Endodermal cell (in vitro differentiated cells): ENCODE data around the gene MAN2B2. TPM values are rescaled to one million over a fixed set of nuclear protein-coding genes. Genes with fewer than 3 reads are reported as not detected.
A peak's percentile ranks its signal among the peaks of the same experiment; 100 is the strongest.

Source experiments
- DNase-seq: peaks from one replicate; pipeline ENCODE4 v3.0.0-alpha.2; 2017
- H3K27ac ChIP-seq: 2 replicates; pipeline ENCODE4 v1.5.1; 2013; ENCODE audit warnings: mild to moderate bottlenecking, low read depth, low read length, moderate library complexity
- H3K27me3 ChIP-seq: 2 replicates; pipeline ENCODE4 v1.6.1; 2013; ENCODE audit warnings: mild to moderate bottlenecking, low read length, moderate library complexity; ENCODE audit not compliant: insufficient read depth, control insufficient read depth, poor library complexity, severe bottlenecking
- H3K36me3 ChIP-seq: 2 replicates; pipeline ENCODE4 v1.7.0; 2013; ENCODE audit warnings: mild to moderate bottlenecking, low read length, moderate library complexity; ENCODE audit not compliant: control insufficient read depth, insufficient read depth
- H3K4me1 ChIP-seq: one replicate; pipeline ENCODE4 v1.7.0; 2013; ENCODE audit warnings: low read length; ENCODE audit not compliant: control insufficient read depth, insufficient read depth
- H3K4me3 ChIP-seq: 2 replicates; pipeline ENCODE4 v1.5.1; 2013; ENCODE audit warnings: mild to moderate bottlenecking, low read length, moderate library complexity
- H3K9ac ChIP-seq: 2 replicates; pipeline ENCODE4 v1.6.1; 2013; ENCODE audit warnings: mild to moderate bottlenecking, low read length, moderate library complexity; ENCODE audit not compliant: poor library complexity, severe bottlenecking; ENCODE audit errors: extremely low read depth
- H3K9me3 ChIP-seq: 2 replicates; pipeline ENCODE4 v1.6.1; 2013; ENCODE audit warnings: mild to moderate bottlenecking, low read length, moderate library complexity; ENCODE audit not compliant: control insufficient read depth
- H3K27ac Mint-ChIP-seq: 2 replicates; pipeline ENCODE4 v1.8.0; 2020; ENCODE audit warnings: mixed read lengths
- H3K27me3 Mint-ChIP-seq: 2 replicates; pipeline ENCODE4 v1.8.0; 2021; ENCODE audit warnings: mild to moderate bottlenecking, mixed read lengths; ENCODE audit not compliant: insufficient read depth
- H3K36me3 Mint-ChIP-seq: 2 replicates; pipeline ENCODE4 v1.8.0; 2020; ENCODE audit warnings: low read depth, mixed read lengths
- H3K4me1 Mint-ChIP-seq: 2 replicates; pipeline ENCODE4 v1.8.0; 2020; ENCODE audit warnings: mixed read lengths
- H3K4me3 Mint-ChIP-seq: 2 replicates; pipeline ENCODE4 v1.8.0; 2020; ENCODE audit warnings: mild to moderate bottlenecking, moderate library complexity, mixed read lengths
- H3K9me3 Mint-ChIP-seq: 2 replicates; pipeline ENCODE4 v1.8.0; 2020; ENCODE audit warnings: mild to moderate bottlenecking, mixed read lengths
- CTCF ChIP-seq: fragments of 200-600 bp; sonication (generic); conservative IDR thresholded peaks from 2 replicates; pipeline ENCODE4 v1.5.0; 2021; ENCODE audit warnings: antibody characterized with exemption, mild to moderate bottlenecking
- WGBS, 2 experiments: methylation state at CpG; one replicate each; pipeline versions ENCODE4 v1.1.5 to v1.1.7; 2013; ENCODE audit warnings: missing lambda C conversion rate in 2 of 2, mixed read lengths in 1 of 2; ENCODE audit not compliant: insufficient coverage in 1 of 2, insufficient read length in 1 of 2; 5-methylcytosine and 5-hydroxymethylcytosine counted together
- total RNA-seq, 2 donors: library from RNA; stranded (reverse); fragmentation: NEBNext Ultra II Directional in 1 of 2; extraction: Animal tissue kit (Norgen Biotek cat#: 25700) in 1 of 2; gene quantifications; 2 replicates in 1 of 2; 3 replicates in 1 of 2; pipeline ENCODE4 v1.2.1, GENCODE V29; 2021

Gene MAN2B2
- total RNA-seq, 2 donors from 2014 or later: 13.3 to 20.8 TPM

GRCh38 chr4:6658597-6659075 lies 83.6 kb downstream of the MAN2B2 start:
- peak overlapping the region; percentile 44 for H3K4me3 Mint-ChIP-seq

GRCh38 chr4:6659897-6660296 lies 84.9 kb downstream of the MAN2B2 start:
- peaks cover 50% of the 10 kb centered on the region for H3K27me3 Mint-ChIP-seq
- Histone ChIP-seq H3K9me3 (no peaks in the 10 kb centered on the region), H3K4me1 (no peaks in the 10 kb centered on the region), H3K27ac (no peak overlapping the region), H3K27me3 (peaks cover 32% of the 10 kb centered on the region), H3K36me3 (no peaks in the 10 kb centered on the region), H3K9ac (no peak overlapping the region), H3K4me3 (no peak overlapping the region)
- H3K4me1 Mint-ChIP-seq: no peaks in the 10 kb centered on the region
- no peak for TF ChIP-seq CTCF
- no peaks in the 10 kb centered on the region for H3K9me3 Mint-ChIP-seq
- no peak for DNase-seq
- WGBS, 2 experiments: 92 to 96% methylated on average over 1 to 2 of the region's 2 CpGs
- no peaks in the 10 kb centered on the region for H3K36me3 Mint-ChIP-seq
- no peak overlapping the region for H3K4me3 Mint-ChIP-seq
- H3K27ac Mint-ChIP-seq: no peak overlapping the region

More at GRCh38 chr4:6658597-6659075, 83.6 kb downstream of the MAN2B2 start:
- no peak overlapping the region for H3K27ac ChIP-seq
- no peaks in the 10 kb centered on the region for H3K36me3 ChIP-seq
- H3K9me3 Mint-ChIP-seq: peaks cover 7% of the 10 kb centered on the region
- no peaks in the 10 kb centered on the region for H3K36me3 Mint-ChIP-seq
- no peak overlapping the region for H3K4me3 ChIP-seq
- no peaks in the 10 kb centered on the region for H3K4me1 Mint-ChIP-seq
- no peak overlapping the region for H3K27ac Mint-ChIP-seq
- DNase-seq: peak; percentile 80
- no peaks in the 10 kb centered on the region for H3K9me3 ChIP-seq
- peaks cover 32% of the 10 kb centered on the region for H3K27me3 ChIP-seq
- WGBS, 2 experiments: 50 to 55% methylated on average over 28 to 51 of the region's 52 CpGs
- H3K4me1 ChIP-seq: no peaks in the 10 kb centered on the region
- no peak overlapping the region for H3K9ac ChIP-seq
- no peak for TF ChIP-seq CTCF
- peaks cover 50% of the 10 kb centered on the region for H3K27me3 Mint-ChIP-seq

GRCh38 chr4:6660430-6660829 lies 85.4 kb downstream of the MAN2B2 start:
- 95% methylated on average over 3 of the region's 3 CpGs for WGBS, 2 experiments
- Histone ChIP-seq H3K4me1 (no peaks in the 10 kb centered on the region), H3K9ac (no peak overlapping the region), H3K36me3 (no peaks in the 10 kb centered on the region), H3K4me3 (no peak overlapping the region), H3K27ac (no peak overlapping the region), H3K27me3 (peaks cover 32% of the 10 kb centered on the region), H3K9me3 (no peaks in the 10 kb centered on the region)
- Mint-ChIP-seq H3K27me3 (peaks cover 50% of the 10 kb centered on the region), H3K9me3 (no peaks in the 10 kb centered on the region), H3K27ac (no peak overlapping the region), H3K36me3 (no peaks in the 10 kb centered on the region), H3K4me1 (no peaks in the 10 kb centered on the region), H3K4me3 (no peak overlapping the region)
- DNase-seq: no peak
- no peak for TF ChIP-seq CTCF
